ENCODE results near the gene PTGDS.

The PTGDS gene

GRCh38 chr9:137011907-137012675 is 34.8 kb downstream of the PTGDS start:
- DNase-seq, result no peak

- peak; percentile 18 for DNase-seq
Observed at GRCh38 chr9:137012694-137013570, 35.6 kb downstream of the PTGDS start.

DNA sequence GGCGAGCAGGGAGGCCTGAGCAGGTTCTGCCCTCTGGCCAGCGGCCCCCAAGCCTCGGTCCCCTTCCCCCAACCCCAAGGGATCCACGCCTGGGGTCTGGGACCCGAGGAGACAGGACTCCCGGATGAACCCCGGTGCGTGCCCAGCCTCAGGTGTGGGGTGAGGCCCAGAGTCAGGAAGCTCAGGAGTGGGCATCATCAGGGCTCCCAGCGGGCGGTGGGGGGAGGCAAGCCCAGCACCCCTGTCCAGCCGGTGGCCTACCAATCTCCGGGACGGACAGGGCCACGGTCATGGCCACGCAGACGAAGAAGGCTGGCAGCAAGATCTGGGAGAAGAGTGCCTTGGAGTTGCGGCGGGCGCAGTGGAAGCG is 36.3 kb downstream of the PTGDS start:
- no peak for DNase-seq

DNA sequence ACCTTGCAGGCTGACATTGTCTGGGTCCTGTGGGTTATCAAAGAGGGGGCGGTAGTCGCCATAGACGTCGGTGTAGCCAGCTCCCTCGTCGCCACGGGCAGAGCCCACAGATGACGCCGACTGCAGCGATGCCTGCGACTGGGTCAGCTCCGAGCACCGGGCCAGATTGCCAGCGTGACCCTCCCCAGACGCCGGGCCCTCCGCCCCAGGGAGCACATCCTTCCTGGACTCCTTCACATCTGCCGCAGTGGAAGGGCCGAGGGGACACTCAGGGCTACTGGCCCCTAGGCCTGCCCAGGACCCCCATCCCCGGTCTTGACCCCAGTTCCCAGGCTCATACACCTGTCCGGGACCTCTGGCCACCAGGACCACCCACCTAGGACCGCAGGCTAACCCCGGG is 36.9 kb downstream of the PTGDS start:
- no peak for DNase-seq

- DNase-seq, result no peak
Observed at GRCh38 chr9:137014776-137015539, 37.7 kb downstream of the PTGDS start.

DNA sequence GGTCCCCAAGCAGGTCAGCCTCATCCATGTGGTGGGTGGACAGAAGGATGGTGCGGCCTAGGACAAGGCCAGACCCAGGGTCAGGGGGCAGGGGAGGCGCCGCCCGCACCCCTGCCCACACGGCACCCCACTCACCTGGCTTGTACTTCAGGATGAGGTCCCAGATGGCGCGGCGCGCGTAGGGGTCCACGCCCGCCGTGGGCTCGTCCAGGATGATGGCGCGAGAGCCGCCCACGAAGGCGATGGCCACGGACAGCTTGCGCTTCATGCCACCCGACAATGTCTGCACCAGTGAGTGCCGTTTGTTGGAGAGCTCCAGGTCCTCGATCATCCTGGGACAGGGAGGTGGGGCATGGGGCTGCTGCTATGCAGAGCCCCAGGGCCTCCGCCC is 38.2 kb downstream of the PTGDS start:
- DNase-seq, result no peak

GRCh38 chr9:137015976-137016375 is 38.7 kb downstream of the PTGDS start:
- DNase-seq, result no peak

GRCh38 chr9:137016436-137016835 is 39.1 kb downstream of the PTGDS start:
- DNase-seq, result no peak

DNA sequence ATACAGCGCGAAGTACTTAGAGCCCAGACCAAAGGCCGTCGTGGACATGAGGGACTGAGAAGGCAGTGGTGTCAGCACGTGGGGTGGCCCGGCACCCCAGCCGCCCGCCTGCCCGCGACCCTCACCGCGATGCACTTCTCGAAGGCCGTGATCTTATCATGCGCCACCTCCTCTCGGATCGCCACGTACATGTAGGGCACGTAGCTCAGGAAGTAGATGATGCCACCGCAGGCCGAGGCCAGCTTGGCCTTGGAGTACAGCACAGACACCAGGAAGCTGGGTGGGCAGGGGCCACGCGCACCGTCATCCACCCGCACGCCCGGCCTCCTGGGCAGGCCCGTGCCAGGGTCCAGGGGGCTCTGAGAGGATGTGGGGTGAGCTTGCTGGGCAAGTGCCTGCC is 39.8 kb downstream of the PTGDS start:
- DNase-seq, result no peak

DNA sequence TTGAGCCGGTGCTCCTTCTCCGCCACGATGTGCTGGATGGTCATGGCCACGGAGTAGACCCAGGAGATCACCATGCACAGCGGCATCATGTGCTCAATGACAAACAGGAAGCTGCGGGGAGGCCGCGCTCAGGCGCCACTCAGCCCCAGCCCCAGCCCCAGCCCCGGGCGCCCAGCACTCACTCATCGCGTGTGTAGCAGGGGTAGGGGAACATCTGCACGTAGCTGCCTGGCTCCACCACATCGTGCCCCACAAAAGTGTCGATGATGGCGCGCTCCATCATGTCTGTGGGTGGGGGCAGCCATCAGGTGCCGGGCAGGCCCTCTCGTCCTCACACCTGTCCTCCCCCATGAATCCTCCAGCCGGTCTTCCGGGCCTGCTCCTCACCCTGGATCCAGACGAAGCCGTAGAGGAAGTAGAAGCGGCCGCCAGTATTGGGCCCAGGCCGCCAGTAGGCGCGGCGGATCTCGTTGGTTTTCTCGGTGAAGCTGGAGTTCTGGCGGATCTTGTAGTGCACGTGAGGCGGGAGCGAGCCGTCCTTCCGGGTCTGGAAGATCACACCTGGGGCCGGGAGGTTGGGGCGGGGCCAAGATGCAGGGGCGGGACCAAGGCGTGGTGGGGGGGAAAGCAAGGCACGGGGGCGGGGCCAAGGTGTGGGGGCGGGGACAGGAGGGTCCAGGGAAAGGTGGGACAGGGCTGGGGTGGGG is 40.6 kb downstream of the PTGDS start:
- DNase-seq, result no peak

DNA sequence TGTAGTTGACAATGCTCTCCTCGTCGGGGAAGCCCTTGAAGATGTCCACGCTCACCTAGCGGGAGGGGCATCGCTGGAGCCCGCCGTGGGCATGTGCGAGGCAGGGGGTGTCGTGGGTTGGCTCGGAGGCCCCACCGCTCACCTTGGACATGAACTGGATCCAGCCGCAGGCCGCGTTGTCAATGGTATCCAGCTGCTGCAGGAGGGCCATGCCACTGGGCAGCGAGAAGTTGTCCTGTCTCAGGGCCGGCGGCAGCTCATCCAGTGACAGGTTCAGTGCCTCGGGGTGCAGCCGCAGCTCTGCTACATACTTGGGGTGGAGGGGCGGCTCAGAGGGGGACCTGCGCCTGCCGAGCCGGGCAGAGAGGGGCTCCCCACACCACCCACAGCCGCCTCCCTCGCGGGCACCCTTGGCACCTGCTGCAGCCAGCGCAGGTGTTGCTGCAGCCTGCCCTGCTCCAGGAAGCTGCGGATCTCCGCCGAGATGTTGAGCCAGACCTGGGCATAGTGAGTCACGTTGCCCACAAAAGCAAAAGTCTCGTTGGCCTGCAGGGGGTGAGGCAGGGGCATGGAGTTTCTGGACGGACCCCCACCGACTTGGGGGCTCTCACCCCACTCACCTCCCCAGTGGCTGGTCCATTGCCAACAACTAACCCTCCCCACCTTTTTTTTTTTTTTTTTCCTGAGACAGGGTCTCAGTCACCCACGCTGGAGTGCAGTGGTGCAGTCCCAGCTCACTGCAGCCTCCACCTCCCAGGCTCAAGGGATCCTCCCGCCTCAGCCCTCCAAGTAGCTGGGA is 41.7 kb downstream of the PTGDS start:
- no peak for DNase-seq

DNA sequence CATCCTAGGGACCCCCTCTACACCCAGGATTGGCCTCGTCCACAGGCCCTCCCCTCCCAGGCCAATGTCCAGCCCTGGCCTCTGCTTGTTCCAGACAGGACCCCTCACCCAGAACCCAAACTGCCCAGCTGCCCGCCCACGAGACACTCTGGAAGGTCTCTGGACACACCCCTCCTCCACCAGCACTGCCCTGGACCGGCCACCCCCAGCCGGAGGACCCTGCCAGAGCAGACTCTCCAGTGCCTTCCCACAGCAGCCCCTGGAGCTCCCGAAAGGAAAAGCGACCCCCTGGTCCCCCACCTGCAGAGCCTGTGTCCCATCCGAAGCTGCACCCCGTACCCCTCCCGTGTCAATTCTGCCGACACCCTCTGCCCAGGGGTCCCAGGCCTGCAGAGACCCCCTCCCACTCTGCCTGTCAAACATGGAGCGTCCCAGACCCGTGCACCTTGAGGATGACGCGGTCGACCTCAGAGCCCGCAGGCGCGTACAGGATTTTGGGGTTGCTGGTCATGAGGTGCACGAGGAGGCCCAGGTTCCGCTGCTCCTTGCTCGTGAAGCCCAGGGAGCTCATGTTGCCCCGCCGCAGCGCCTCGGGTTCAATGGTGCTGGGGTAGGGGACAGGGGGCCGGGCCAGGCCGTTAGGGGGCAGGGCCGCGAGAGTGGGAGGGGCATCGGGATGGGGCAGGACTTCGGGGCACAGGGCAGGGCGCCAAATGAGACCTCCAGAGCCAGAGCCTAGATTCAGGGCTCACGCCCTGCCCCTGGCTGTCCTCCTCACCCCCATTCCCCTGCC is 42.8 kb downstream of the PTGDS start:
- no peak for DNase-seq

DNA sequence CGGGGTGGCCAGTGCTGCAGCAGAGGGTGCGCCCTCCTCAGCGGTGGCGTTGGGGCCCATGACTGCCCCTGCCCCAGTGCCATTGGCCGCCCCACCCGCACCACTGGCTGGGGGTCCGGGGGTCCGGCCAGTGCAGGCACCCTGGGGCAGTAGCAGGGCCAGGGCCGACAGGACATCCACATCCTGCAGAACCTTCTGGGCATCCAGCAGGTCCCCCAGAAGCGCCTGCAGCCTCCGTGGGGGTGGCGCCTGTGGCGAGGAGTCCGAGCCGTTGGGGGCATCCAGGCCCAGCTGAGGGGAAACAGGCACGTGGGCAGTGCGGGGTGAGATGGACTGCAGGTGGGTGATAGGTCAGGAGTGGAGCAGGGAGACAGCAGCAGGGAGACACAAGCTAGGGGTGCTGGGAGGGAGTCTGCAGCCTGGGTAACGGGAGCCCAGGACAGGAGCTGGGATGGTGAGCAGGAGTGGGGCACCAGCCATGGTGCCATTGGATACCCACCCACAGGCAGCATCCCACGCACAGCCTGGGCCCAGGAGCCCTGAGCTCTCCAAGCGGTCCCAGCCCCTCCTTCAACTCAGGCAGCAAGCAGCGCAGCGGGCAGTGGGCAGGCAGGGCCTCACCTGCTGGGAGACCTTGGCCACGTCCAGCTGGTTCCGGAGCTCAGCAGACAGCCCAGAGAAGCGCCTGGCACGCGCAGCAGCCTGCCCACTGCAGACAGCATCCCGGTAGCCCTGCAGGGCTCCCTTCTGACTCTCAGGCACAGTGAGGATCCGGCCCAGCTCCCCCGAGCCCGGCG is 43.7 kb downstream of the PTGDS start:
- no peak for DNase-seq

DNA sequence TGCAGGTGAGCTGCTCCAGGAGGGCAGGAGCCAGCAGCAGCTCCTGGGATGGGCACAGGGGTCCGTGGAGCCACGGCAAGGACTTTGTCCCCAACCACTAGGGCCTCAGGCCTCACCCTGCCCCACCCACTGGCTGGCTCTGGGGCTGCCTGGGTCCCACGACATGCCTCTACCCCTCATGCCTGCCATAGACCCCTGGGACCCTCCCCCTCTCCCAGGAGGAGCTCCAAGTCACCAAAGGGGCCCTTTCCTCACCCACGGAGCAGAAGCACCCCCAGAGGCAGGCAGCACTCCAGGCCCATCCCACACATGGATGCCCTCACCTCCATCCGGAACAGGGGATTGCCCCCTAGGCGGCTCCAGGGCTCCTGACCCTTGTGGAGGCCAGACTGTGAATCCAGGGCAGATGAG is 44.3 kb downstream of the PTGDS start:
- no peak for DNase-seq

DNA sequence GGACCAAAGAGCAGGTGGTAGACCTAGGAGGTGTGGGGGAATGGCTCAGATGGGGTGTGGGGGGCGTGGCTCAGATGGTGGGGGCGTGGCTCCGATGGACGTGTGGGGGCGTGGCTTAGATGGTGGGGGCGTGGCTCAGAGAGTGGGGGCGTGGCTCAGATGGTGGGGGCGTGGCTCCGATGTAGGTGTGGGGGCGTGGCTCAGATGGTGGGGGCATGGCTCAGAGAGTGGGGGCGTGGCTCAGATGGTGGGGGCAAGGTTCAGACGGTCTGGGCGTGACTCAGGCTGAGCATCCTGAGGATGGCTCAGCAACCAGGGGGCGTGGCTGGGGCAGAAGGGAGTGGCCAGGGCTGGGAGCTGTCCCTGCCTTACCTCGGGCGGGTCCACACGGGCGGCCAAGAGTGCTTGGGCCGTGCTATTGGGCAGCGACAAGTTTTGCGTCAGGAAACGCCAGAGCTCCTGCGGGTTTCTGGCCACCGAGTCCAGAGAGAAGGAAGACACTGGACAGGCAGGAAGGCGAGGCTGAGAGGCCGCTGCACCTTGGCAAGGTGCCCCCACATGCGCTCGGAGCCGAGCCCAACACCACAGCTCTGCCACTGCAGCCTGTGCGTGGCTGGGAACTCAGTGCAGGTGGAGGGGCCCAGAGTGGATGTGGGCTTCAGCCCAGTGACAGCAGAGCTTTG is 44.8 kb downstream of the PTGDS start:
- DNase-seq, result peak; percentile 73

- no peak for DNase-seq
Observed at GRCh38 chr9:137022662-137023008, 45.3 kb downstream of the PTGDS start.

- DNase-seq, result no peak
Observed at GRCh38 chr9:137023157-137023556, 45.9 kb downstream of the PTGDS start.

- no peak for DNase-seq
Observed at GRCh38 chr9:137023583-137023991, 46.3 kb downstream of the PTGDS start.

DNA sequence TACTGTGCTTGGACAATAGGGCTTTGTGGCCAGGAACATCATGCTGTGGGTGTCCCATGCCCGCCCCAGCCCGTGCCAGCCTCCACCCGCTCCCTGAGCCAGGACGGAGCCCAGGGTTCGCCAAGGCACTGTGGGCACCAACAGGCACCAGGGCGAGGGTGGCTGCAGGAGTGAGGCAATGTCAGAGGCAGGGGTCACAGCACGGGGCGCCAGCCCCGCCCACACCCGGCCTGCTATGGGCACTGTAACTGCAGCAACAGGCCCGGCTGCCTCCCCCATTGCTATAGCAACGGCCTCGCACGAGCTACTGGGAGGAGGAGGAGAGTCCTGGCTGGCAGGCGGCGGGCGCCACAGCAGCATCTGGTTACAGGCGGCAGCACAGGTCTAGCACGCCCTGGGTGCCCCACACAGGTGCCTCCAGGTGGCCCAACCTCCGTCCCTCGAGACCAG is 48.2 kb downstream of the PTGDS start:
- no peak for DNase-seq

GRCh38 chr9:137026384-137026783 is 49.1 kb downstream of the PTGDS start:
- DNase-seq, result no peak

All from NCI-H82 (cell line).